Kidney (tissue), 14 donors: Measurements from ENCODE around the gene WWOX. TPM values are rescaled to one million over a fixed set of nuclear protein-coding genes. Genes with fewer than 3 reads are reported as not detected.

Source experiments
- DNase-seq, 5 donors: peaks; one replicate each; pipeline ENCODE4 v3.0.0-alpha.2; 2013 to 2020
- FAIRE-seq: peaks from 2 replicates; lab custom pipeline; 2012; peaks lifted over from hg19 to GRCh38; lab: Jason Lieb, UNC
- H3K27ac ChIP-seq, 2 donors: one replicate each; pipeline ENCODE4 v1.7.0; 2013; ENCODE audit warnings: low read depth in 2 of 2, low read length in 2 of 2, inconsistent platforms in 1 of 2
- H3K27me3 ChIP-seq: one replicate; pipeline ENCODE4 v1.7.1; 2013; ENCODE audit warnings: low read length, inconsistent platforms; ENCODE audit not compliant: control insufficient read depth, insufficient read depth
- H3K36me3 ChIP-seq, 3 donors: one replicate each; pipeline versions ENCODE4 v1.7.0 to v1.7.1; 2013; ENCODE audit warnings: low read length in 3 of 3, control low read depth in 1 of 3, inconsistent platforms in 1 of 3; ENCODE audit not compliant: insufficient read depth in 3 of 3, control insufficient read depth in 2 of 3
- H3K4me1 ChIP-seq, 3 donors: one replicate each; pipeline versions ENCODE4 v1.7.0 to v1.7.1; 2013; ENCODE audit warnings: low read length in 3 of 3, inconsistent platforms in 1 of 3, low read depth in 1 of 3; ENCODE audit not compliant: control insufficient read depth in 2 of 3, insufficient read depth in 2 of 3
- H3K4me3 ChIP-seq, 3 donors: one replicate each; pipeline versions ENCODE4 v1.7.0 to v1.8.1; 2013; ENCODE audit warnings: low read length in 3 of 3, control low read depth in 1 of 3, inconsistent platforms in 1 of 3
- H3K9ac ChIP-seq, 3 donors: one replicate each; pipeline versions ENCODE4 v1.7.0 to v1.7.1; 2013; ENCODE audit warnings: low read length in 3 of 3, control low read depth in 1 of 3, inconsistent platforms in 1 of 3
- H3K9me3 ChIP-seq, 3 donors: one replicate each; pipeline versions ENCODE4 v1.7.0 to v1.7.1; 2013; ENCODE audit warnings: low read length in 3 of 3, control low read depth in 1 of 3, inconsistent platforms in 1 of 3; ENCODE audit not compliant: control insufficient read depth in 2 of 3, insufficient read depth in 1 of 3
- intact Hi-C: fragments of 100-400 bp; cut with DNase I; formaldehyde crosslinking; loops from one replicate; pipeline ENCODE4 v1.11.1; 2022
- polyA plus RNA-seq: library from polyadenylated mRNA; stranded (reverse); fragments of 350-450 nt; fragmentation: Illumina TruSeq; extraction: RNeasy Lipid Tissue Mini Kit (QIAGEN cat#74804); gene quantifications from one replicate; pipeline ENCODE4 v1.2.3, GENCODE V29; 2014; ENCODE audit warnings: low read depth, low replicate concordance; ENCODE audit not compliant: insufficient read depth
- total RNA-seq: library from RNA; stranded (reverse); fragmentation: NEBNext Ultra II Directional; extraction: Animal tissue kit (Norgen Biotek cat#: 25700); gene quantifications from one replicate; pipeline ENCODE4 v1.2.1, GENCODE V29; 2021
- TF ChIP-seq, protein P1 (sequence below): IDR thresholded peaks from 3 replicates; pipeline ENCODE4 v1.5.1; 2012; ENCODE audit warnings: mild to moderate bottlenecking, moderate library complexity, borderline replicate concordance; ENCODE audit not compliant: insufficient read depth; ENCODE audit errors: extremely low read depth
- donor health status: control.
- donor health status: control.
- donor health status: control.
- donor health status: control.
- donor health status: control.
- donor health status: DM: yes; HTN: yes; CAD: no.
- donor health status: Normal renal cell carcinoma (clear cell type).

WWOX gene
- total and polyA plus RNA-seq, 2 donors from 2014 or later: 22.5 to 30.3 TPM

DNA sequence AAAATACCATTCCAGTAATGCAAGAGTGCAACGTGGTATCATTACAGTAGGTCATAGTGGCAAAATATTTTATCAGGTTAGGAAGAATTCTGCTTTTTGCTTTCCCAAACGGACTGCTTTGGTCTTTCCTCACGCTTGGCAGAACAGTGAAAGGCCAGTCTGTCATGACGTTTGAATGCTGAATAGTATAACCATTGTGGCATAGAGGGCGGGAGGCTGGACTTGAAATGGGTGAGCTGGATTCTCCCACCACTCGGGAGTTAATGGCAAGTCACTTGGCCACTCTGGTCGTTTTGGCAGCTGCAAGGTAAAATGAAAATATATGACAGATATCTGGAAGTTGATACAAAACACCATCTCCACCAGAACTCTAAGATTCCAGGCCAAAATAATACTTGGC, 1109.9 kb downstream of the WWOX start:
- Histone ChIP-seq H3K4me1 (no peaks in the 10 kb centered on the region), H3K9ac (no peak overlapping the region), H3K9me3 (no peaks in the 10 kb centered on the region), H3K36me3 (no peaks in the 10 kb centered on the region), H3K27me3 (no peaks in the 10 kb centered on the region), H3K27ac (no peak overlapping the region), H3K4me3 (no peak overlapping the region)
- DNase-seq: no peak
- TF ChIP-seq, protein P1, sequence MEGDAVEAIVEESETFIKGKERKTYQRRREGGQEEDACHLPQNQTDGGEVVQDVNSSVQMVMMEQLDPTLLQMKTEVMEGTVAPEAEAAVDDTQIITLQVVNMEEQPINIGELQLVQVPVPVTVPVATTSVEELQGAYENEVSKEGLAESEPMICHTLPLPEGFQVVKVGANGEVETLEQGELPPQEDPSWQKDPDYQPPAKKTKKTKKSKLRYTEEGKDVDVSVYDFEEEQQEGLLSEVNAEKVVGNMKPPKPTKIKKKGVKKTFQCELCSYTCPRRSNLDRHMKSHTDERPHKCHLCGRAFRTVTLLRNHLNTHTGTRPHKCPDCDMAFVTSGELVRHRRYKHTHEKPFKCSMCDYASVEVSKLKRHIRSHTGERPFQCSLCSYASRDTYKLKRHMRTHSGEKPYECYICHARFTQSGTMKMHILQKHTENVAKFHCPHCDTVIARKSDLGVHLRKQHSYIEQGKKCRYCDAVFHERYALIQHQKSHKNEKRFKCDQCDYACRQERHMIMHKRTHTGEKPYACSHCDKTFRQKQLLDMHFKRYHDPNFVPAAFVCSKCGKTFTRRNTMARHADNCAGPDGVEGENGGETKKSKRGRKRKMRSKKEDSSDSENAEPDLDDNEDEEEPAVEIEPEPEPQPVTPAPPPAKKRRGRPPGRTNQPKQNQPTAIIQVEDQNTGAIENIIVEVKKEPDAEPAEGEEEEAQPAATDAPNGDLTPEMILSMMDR: no peak
- intact Hi-C loops: no loop called here
- no peak for FAIRE-seq

DNA sequence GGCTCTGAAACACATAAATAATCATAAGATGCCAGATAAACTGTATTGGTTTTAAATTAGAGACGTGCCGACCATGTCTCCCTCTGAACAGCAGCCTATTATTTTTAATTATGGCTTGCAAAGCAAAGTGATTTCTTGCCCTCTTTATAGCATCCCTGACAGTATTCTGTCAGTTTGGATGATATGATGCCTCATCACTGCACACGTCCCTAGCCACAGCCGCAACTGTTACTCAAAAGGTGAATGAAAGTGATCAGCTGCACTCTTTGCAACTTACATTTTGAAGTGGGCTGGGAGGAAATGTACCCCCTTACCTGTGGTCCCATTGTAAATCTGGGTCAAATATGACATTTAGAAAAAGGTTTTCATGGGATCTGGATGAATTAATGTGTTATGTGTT, 1111.2 kb downstream of the WWOX start:
- H3K4me1 ChIP-seq: no peaks in the 10 kb centered on the region
- peaks cover 0 to 3% (median 0%) of the 10 kb centered on the region in 3 donors for H3K9me3 ChIP-seq
- TF ChIP-seq, protein P1: no peak
- FAIRE-seq: no peak
- no peaks in the 10 kb centered on the region for H3K27me3 ChIP-seq
- no peaks in the 10 kb centered on the region for H3K36me3 ChIP-seq
- no peak overlapping the region for H3K4me3 ChIP-seq
- intact Hi-C loops: no loop called here
- H3K27ac ChIP-seq: no peak overlapping the region
- no peak for DNase-seq
- H3K9ac ChIP-seq: no peak overlapping the region

DNA sequence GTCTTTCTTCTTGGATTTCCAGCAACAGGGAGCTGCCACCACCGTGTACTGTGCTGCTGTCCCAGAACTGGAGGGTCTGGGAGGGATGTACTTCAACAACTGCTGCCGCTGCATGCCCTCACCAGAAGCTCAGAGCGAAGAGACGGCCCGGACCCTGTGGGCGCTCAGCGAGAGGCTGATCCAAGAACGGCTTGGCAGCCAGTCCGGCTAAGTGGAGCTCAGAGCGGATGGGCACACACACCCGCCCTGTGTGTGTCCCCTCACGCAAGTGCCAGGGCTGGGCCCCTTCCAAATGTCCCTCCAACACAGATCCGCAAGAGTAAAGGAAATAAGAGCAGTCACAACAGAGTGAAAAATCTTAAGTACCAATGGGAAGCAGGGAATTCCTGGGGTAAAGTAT, 1112.1 kb downstream of the WWOX start:
- Histone ChIP-seq H3K4me1 (no peaks in the 10 kb centered on the region), H3K27ac (no peak overlapping the region), H3K9ac (no peak overlapping the region), H3K27me3 (no peaks in the 10 kb centered on the region), H3K9me3 (peaks cover 0 to 3% (median 0%) of the 10 kb centered on the region in 3 donors), H3K36me3 (no peaks in the 10 kb centered on the region), H3K4me3 (no peak overlapping the region)
- FAIRE-seq (no peak), DNase-seq (peak in 1 of 5 donors; percentile 63)
- intact Hi-C loops: no loop called here
- TF ChIP-seq, protein P1: no peak

DNA sequence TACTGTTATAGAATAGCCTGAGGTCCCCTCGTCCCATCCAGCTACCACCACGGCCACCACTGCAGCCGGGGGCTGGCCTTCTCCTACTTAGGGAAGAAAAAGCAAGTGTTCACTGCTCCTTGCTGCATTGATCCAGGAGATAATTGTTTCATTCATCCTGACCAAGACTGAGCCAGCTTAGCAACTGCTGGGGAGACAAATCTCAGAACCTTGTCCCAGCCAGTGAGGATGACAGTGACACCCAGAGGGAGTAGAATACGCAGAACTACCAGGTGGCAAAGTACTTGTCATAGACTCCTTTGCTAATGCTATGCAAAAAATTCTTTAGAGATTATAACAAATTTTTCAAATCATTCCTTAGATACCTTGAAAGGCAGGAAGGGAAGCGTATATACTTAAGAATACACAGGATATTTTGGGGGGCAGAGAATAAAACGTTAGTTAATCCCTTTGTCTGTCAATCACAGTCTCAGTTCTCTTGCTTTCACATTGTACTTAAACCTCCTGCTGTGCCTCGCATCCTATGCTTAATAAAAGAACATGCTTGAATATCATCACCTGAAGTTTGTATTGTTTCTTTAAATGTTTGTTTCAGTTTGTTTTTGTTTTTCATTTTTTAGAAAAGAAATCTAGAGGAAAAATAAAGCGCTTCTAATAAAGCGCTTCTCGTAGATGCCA, 1112.8 kb downstream of the WWOX start:
- H3K9ac ChIP-seq: no peak overlapping the region
- TF ChIP-seq, protein P1: no peak
- no peaks in the 10 kb centered on the region for H3K27me3 ChIP-seq
- H3K4me1 ChIP-seq: no peaks in the 10 kb centered on the region
- peaks cover 0 to 3% (median 0%) of the 10 kb centered on the region in 3 donors for H3K9me3 ChIP-seq
- no peak for DNase-seq
- H3K4me3 ChIP-seq: no peak overlapping the region
- no peak for FAIRE-seq
- no peak overlapping the region for H3K27ac ChIP-seq
- no peaks in the 10 kb centered on the region for H3K36me3 ChIP-seq
- intact Hi-C loops: no loop called here
